Measurements from ENCODE around the gene UBA7. TPM values are rescaled to one million over a fixed set of nuclear protein-coding genes. Genes with fewer than 3 reads are reported as not detected.
"Not testable (repeated sequence)": the region's sequence is repeated elsewhere in the genome, so short reads cannot be mapped to it uniquely, and the experiment has no call there.

Gene UBA7
- total RNA-seq, 2 donors from 2014 or later, result 74.1 to 119 TPM

GRCh38 chr3:49787182-49787464 lies 26.6 kb downstream of the UBA7 start:
- ATAC-seq (ENCODE audit: insufficient number of reproducible peaks, low FRiP score, low read depth) (no peak), DNase-seq (ENCODE audit: low spot score) (no peak)
- no peaks in the 10 kb centered on the region for H3K27me3 ChIP-seq (replicated peaks; ENCODE audit: insufficient read depth)
- peak overlapping the region; percentile 93 for H3K4me3 ChIP-seq
- H3K9me3 ChIP-seq, result no peaks in the 10 kb centered on the region
- no peak for TF ChIP-seq CTCF (IDR thresholded peaks at IDR 0.05)
- H3K4me1 ChIP-seq (ENCODE audit: control insufficient read depth in 1 of 2, low read depth in 2 of 2), result peaks cover 20 to 29% of the 10 kb centered on the region in 2 donors
- peak overlapping the region; percentile 86 to 88 for H3K27ac ChIP-seq
- no peaks in the 10 kb centered on the region for H3K36me3 ChIP-seq

GRCh38 chr3:49786357-49787181 lies 27.2 kb downstream of the UBA7 start, which contains the start of gene IP6K1:
TSS of gene IP6K1 (minus strand) at chr3:49786542. CDS start at chr3:49748040, 38,502 bp downstream.
- peak within 1 kb of the TSS; percentile 87 to 88 for H3K27ac ChIP-seq
- H3K4me1 ChIP-seq (ENCODE audit: control insufficient read depth in 1 of 2, low read depth in 2 of 2), result peaks cover 23 to 33% of the 10 kb centered on the region in 2 donors
- no peaks in the 10 kb centered on the region for H3K36me3 ChIP-seq
- no peaks in the 10 kb centered on the region for H3K9me3 ChIP-seq
- H3K27me3 ChIP-seq (replicated peaks; ENCODE audit: insufficient read depth), result no peaks in the 10 kb centered on the region
- DNase-seq (ENCODE audit: low spot score) (peak; percentile 100), ATAC-seq (ENCODE audit: insufficient number of reproducible peaks, low FRiP score, low read depth) (peak; percentile 99)
- peak within 1 kb of the TSS; percentile 93 for H3K4me3 ChIP-seq
- TF ChIP-seq CTCF (IDR thresholded peaks at IDR 0.05), result no peak

- Histone ChIP-seq H3K27ac (peak overlapping the region; percentile 87 to 88), H3K36me3 (no peaks in the 10 kb centered on the region), H3K4me1 (ENCODE audit: control insufficient read depth in 1 of 2, low read depth in 2 of 2) (peaks cover 28 to 41% of the 10 kb centered on the region in 2 donors), H3K9me3 (no peaks in the 10 kb centered on the region), H3K27me3 (replicated peaks; ENCODE audit: insufficient read depth) (no peaks in the 10 kb centered on the region), H3K4me3 (peak overlapping the region; percentile 93)
- DNase-seq (ENCODE audit: low spot score) (no peak), ATAC-seq (ENCODE audit: insufficient number of reproducible peaks, low FRiP score, low read depth) (peak; percentile 19)
- no peak for TF ChIP-seq CTCF (IDR thresholded peaks at IDR 0.05)
Measured at GRCh38 chr3:49785565-49786356, 28.0 kb downstream of the UBA7 start.

GRCh38 chr3:49782277-49782676 lies 31.5 kb downstream of the UBA7 start:
- DNase-seq (ENCODE audit: low spot score); H3K9me3 ChIP-seq; H3K36me3 ChIP-seq; H3K27me3 ChIP-seq (replicated peaks; ENCODE audit: insufficient read depth); H3K4me3 ChIP-seq; ATAC-seq (ENCODE audit: insufficient number of reproducible peaks, low FRiP score, low read depth); H3K27ac ChIP-seq: not testable (repeated sequence)
- H3K4me1 ChIP-seq (ENCODE audit: control insufficient read depth in 1 of 2, low read depth in 2 of 2), result peaks cover 31 to 49% of the 10 kb centered on the region in 2 donors

DNA sequence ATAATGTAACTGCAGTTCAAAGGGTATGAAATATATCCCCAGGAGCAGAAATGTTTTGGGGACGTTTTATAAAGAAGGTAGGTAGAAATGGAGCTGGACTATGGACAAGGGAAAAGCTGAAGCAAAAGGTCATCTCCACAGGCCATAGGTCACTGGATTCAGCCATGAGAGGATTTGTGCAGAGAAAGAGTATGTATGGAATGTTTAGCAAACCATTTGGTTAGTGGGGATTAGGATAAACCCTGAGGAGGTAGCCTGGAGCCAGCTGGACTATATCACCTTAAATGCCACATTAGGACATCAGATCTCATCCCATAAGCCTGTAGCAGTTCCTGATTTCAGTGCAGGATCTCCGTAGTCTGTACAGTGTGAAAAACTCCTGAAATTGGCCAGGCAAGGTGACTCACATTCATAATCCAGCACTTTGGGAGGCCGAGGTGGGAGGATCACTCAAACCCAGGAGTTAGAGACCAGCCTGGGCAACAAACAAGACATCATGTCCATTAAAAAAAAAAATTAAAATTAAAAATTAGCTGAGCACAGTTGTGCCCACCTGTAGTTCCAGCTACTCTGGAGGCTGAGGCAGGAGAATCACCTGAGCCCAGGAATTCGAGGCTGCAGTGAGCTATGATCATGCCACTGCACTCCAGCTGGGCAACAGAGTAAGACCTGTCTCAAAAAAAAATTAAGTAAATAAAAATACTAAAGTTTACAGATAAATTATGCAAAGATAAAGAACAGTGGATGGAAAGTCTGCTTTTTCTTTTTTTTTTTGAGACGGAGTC lies 32.1 kb downstream of the UBA7 start:
- Histone ChIP-seq H3K27ac (no peak overlapping the region), H3K4me1 (ENCODE audit: control insufficient read depth in 1 of 2, low read depth in 2 of 2) (peaks cover 26 to 43% of the 10 kb centered on the region in 2 donors), H3K27me3 (replicated peaks; ENCODE audit: insufficient read depth) (no peaks in the 10 kb centered on the region), H3K9me3 (no peaks in the 10 kb centered on the region), H3K4me3 (no peak overlapping the region), H3K36me3 (no peaks in the 10 kb centered on the region)
- TF ChIP-seq CTCF (IDR thresholded peaks at IDR 0.05), result no peak
- DNase-seq (ENCODE audit: low spot score), result no peak
- no peak for ATAC-seq (ENCODE audit: insufficient number of reproducible peaks, low FRiP score, low read depth)

DNA sequence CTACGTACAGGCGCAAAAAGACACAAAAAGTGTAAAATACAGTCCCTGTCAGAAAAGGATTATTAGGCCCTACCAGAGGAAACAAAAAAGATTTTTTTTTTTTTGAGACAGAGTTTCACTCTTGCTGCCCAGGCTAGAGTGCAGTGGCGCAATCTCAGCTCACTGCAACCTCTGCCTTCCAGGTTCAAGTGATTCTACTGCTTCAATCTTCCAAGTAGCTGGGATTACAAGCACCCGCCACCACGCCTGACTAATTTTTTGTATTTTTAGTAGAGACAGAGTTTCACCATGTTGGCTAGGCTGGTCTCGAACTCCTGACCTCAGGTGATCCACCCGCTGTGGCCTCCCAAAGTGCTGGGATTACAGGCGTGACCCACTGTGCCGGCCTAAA lies 32.8 kb downstream of the UBA7 start:
- not testable (repeated sequence) for H3K9me3 ChIP-seq; DNase-seq (ENCODE audit: low spot score); H3K4me3 ChIP-seq; H3K36me3 ChIP-seq; ATAC-seq (ENCODE audit: insufficient number of reproducible peaks, low FRiP score, low read depth); H3K27me3 ChIP-seq (replicated peaks; ENCODE audit: insufficient read depth); H3K27ac ChIP-seq
- H3K4me1 ChIP-seq (ENCODE audit: control insufficient read depth in 1 of 2, low read depth in 2 of 2), result peaks cover 26 to 43% of the 10 kb centered on the region in 2 donors
